ENCODE measurements around the gene ATP5PB.

DNA sequence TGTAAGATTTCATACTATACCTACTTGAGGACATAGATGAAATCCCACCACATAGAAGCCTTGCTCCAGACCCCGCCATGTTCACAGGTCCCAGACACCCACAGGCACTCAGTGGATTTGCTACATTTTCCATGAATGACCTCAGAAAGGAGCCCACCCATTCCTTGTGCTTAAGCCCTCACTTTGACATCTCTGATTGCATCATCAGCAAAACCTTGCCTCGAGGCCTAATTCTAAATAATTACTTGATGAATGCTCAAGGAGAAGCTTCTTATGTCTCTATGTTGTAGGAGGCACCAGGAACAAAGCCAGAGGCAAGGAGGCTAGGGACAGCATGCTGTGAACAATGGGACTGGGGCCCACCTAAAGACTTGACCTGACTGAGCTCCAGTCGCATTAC, 33.8 kb upstream of the ATP5PB start:
- TF ChIP-seq, protein P1, sequence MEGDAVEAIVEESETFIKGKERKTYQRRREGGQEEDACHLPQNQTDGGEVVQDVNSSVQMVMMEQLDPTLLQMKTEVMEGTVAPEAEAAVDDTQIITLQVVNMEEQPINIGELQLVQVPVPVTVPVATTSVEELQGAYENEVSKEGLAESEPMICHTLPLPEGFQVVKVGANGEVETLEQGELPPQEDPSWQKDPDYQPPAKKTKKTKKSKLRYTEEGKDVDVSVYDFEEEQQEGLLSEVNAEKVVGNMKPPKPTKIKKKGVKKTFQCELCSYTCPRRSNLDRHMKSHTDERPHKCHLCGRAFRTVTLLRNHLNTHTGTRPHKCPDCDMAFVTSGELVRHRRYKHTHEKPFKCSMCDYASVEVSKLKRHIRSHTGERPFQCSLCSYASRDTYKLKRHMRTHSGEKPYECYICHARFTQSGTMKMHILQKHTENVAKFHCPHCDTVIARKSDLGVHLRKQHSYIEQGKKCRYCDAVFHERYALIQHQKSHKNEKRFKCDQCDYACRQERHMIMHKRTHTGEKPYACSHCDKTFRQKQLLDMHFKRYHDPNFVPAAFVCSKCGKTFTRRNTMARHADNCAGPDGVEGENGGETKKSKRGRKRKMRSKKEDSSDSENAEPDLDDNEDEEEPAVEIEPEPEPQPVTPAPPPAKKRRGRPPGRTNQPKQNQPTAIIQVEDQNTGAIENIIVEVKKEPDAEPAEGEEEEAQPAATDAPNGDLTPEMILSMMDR (IDR thresholded peaks at IDR 0.05; ENCODE audit: low read depth, low read length) = no peak
- no peak for TF ChIP-seq POLR2A (IDR thresholded peaks at IDR 0.05; ENCODE audit: extremely low read depth, insufficient read length)
- TF ChIP-seq, protein P2, sequence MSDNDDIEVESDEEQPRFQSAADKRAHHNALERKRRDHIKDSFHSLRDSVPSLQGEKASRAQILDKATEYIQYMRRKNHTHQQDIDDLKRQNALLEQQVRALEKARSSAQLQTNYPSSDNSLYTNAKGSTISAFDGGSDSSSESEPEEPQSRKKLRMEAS (IDR thresholded peaks at IDR 0.05; ENCODE audit: low read depth, low read length) = no peak

Measured in NB4 (cell line).